Fibroblast of peridontal ligament (primary cell): Measurements from ENCODE around the gene RAB27A.
"Not testable (repeated sequence)": the region's sequence is repeated elsewhere in the genome, so short reads cannot be mapped to it uniquely, and the experiment has no call there.

Experiments used
- DNase-seq: peaks from one replicate; pipeline ENCODE4 v3.0.0-alpha.2; 2010; ENCODE audit errors: extremely low read depth

The RAB27A gene

GRCh38 chr15:55250392-55250791 is 39.2 kb downstream of the RAB27A start:
- peak; percentile 91 for DNase-seq

- DNase-seq: not testable (repeated sequence)
Observed at GRCh38 chr15:55249885-55250284, 39.7 kb downstream of the RAB27A start.

- DNase-seq: no peak
Observed at GRCh38 chr15:55248895-55249294, 40.7 kb downstream of the RAB27A start.

GRCh38 chr15:55247766-55248427 is 41.7 kb downstream of the RAB27A start:
- DNase-seq: no peak

- no peak for DNase-seq
Observed at GRCh38 chr15:55247311-55247710, 42.3 kb downstream of the RAB27A start.

- DNase-seq: no peak
Observed at GRCh38 chr15:55246567-55246966, 43.0 kb downstream of the RAB27A start.

- DNase-seq: no peak
Observed at GRCh38 chr15:55245059-55245458, 44.6 kb downstream of the RAB27A start.

- DNase-seq: no peak
Observed at GRCh38 chr15:55241891-55242290, 47.7 kb downstream of the RAB27A start.

- no peak for DNase-seq
Observed at GRCh38 chr15:55241186-55241585, 48.4 kb downstream of the RAB27A start.

- DNase-seq: no peak
Observed at GRCh38 chr15:55240125-55240760, 49.4 kb downstream of the RAB27A start.

GRCh38 chr15:55239440-55240124 is 50.0 kb downstream of the RAB27A start:
- no peak for DNase-seq

GRCh38 chr15:55238877-55239276 is 50.7 kb downstream of the RAB27A start:
- no peak for DNase-seq

- DNase-seq: no peak
Observed at GRCh38 chr15:55237219-55238130, 52.1 kb downstream of the RAB27A start.

GRCh38 chr15:55235546-55236036 is 54.0 kb downstream of the RAB27A start:
- no peak for DNase-seq

GRCh38 chr15:55234800-55235104 is 54.9 kb downstream of the RAB27A start:
- DNase-seq: no peak

- DNase-seq: no peak
Observed at GRCh38 chr15:55234104-55234799, 55.4 kb downstream of the RAB27A start.

GRCh38 chr15:55231455-55231854 is 58.2 kb downstream of the RAB27A start:
- DNase-seq: no peak

- DNase-seq: no peak
Observed at GRCh38 chr15:55230953-55231352, 58.7 kb downstream of the RAB27A start.

GRCh38 chr15:55230051-55230670 is 59.5 kb downstream of the RAB27A start:
- no peak for DNase-seq

- no peak for DNase-seq
Observed at GRCh38 chr15:55226127-55226526, 63.5 kb downstream of the RAB27A start.

GRCh38 chr15:55224892-55225291 is 64.7 kb downstream of the RAB27A start:
- no peak for DNase-seq
